ENCODE data around the gene CCL1.

DNA sequence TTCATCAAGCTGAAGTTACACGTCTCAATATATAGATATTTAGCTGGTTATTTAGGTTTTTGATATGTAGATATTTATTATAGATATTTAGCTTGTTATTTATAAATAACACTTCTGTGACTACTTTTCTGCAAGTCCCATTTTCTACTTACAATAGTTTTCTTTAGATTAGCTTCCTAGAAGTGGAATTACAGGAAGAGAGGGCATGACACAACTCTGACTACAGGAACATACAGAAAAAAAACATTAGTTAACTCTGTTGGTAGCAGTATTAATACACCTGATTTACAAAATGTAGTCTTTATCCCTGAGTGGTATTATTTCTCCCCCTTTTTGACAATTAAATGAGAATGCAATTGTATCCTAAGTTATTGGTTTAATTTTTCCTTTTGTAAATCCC lies 21.2 kb upstream of the CCL1 start:
- TF ChIP-seq, protein P1, sequence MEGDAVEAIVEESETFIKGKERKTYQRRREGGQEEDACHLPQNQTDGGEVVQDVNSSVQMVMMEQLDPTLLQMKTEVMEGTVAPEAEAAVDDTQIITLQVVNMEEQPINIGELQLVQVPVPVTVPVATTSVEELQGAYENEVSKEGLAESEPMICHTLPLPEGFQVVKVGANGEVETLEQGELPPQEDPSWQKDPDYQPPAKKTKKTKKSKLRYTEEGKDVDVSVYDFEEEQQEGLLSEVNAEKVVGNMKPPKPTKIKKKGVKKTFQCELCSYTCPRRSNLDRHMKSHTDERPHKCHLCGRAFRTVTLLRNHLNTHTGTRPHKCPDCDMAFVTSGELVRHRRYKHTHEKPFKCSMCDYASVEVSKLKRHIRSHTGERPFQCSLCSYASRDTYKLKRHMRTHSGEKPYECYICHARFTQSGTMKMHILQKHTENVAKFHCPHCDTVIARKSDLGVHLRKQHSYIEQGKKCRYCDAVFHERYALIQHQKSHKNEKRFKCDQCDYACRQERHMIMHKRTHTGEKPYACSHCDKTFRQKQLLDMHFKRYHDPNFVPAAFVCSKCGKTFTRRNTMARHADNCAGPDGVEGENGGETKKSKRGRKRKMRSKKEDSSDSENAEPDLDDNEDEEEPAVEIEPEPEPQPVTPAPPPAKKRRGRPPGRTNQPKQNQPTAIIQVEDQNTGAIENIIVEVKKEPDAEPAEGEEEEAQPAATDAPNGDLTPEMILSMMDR (IDR thresholded peaks at IDR 0.05) = no peak
- TF ChIP-seq EZH2 (IDR thresholded peaks at IDR 0.05) = no peak
- no peak for TF ChIP-seq EZH2phosphoT487 (IDR thresholded peaks at IDR 0.05)
